ENCODE data around the gene CLASP2. TPM values are rescaled to one million over a fixed set of nuclear protein-coding genes. Genes with fewer than 3 reads are reported as not detected.

Gene CLASP2
- total RNA-seq, 1 donor from 2014 or later: 85.8 TPM

- ATAC-seq (ENCODE audit: low read depth) (no peak), DNase-seq (no peak)
- no peak for TF ChIP-seq CTCF (IDR thresholded peaks at IDR 0.05)
- Mint-ChIP-seq H3K27me3 (no peaks in the 10 kb centered on the region), H3K4me1 (peaks cover 27% of the 10 kb centered on the region), H3K27ac (no peak overlapping the region), H3K9me3 (no peaks in the 10 kb centered on the region), H3K36me3 (ENCODE audit: low read depth) (peaks cover 28% of the 10 kb centered on the region), H3K4me3 (no peak overlapping the region)
- CTCF ChIA-PET: no interaction called here
- intact Hi-C loops (cut with micrococcal nuclease): no loop called here
- POLR2A ChIA-PET: no interaction called here
These were observed 55.0 kb downstream of the CLASP2 start for GRCh38 chr3:33663042-33663441.

- no peaks in the 10 kb centered on the region for H3K27me3 Mint-ChIP-seq
- H3K9me3 Mint-ChIP-seq: no peaks in the 10 kb centered on the region
- H3K36me3 Mint-ChIP-seq (ENCODE audit: low read depth): peaks cover 18% of the 10 kb centered on the region
- CTCF ChIA-PET: interaction anchor here (1.6 kb wide), 1 partner anchor 15 kb away, joined by 4 read pairs; no protein-coding TSS in a partner anchor
- H3K4me1 Mint-ChIP-seq: peaks cover 29% of the 10 kb centered on the region
- ATAC-seq (ENCODE audit: low read depth) (no peak), DNase-seq (no peak)
- intact Hi-C loops (cut with micrococcal nuclease): loop anchor here (2.0 to 5.0 kb wide), 2 partner anchors 19 to 57 kb away; partner anchors contain the start of gene CLASP2
- TF ChIP-seq CTCF (IDR thresholded peaks at IDR 0.05): no peak
- H3K4me3 Mint-ChIP-seq: peak overlapping the region; percentile 74
- H3K27ac Mint-ChIP-seq: no peak overlapping the region
- POLR2A ChIA-PET: no interaction called here
These were observed 58.1 kb downstream of the CLASP2 start for GRCh38 chr3:33659856-33660434.

- Mint-ChIP-seq H3K27me3 (no peaks in the 10 kb centered on the region), H3K9me3 (no peaks in the 10 kb centered on the region), H3K4me1 (peaks cover 28% of the 10 kb centered on the region), H3K4me3 (peak overlapping the region; percentile 74), H3K36me3 (ENCODE audit: low read depth) (peaks cover 15% of the 10 kb centered on the region), H3K27ac (peak overlapping the region; percentile 47)
- TF ChIP-seq CTCF (IDR thresholded peaks at IDR 0.05): no peak
- ChIA-PET CTCF (interaction anchor here (1.6 kb wide), 1 partner anchor 14 kb away, joined by 4 read pairs; no protein-coding TSS in a partner anchor), POLR2A (interaction anchor here (0.5 to 1.1 kb wide), 2 partner anchors 140 to 1298 kb away, joined by 3 to 6 read pairs; partner anchors contain the start of gene PDCD6IP)
- intact Hi-C loops (cut with micrococcal nuclease): loop anchor here (2.0 to 5.0 kb wide), 2 partner anchors 18 to 58 kb away; partner anchors contain the start of gene CLASP2
- DNase-seq (no peak), ATAC-seq (ENCODE audit: low read depth) (peak; percentile 83)
These were observed 58.8 kb downstream of the CLASP2 start for GRCh38 chr3:33658991-33659848.

- TF ChIP-seq CTCF (IDR thresholded peaks at IDR 0.05): no peak
- H3K4me3 Mint-ChIP-seq: peak overlapping the region; percentile 74
- H3K27ac Mint-ChIP-seq: no peak overlapping the region
These were observed 59.4 kb downstream of the CLASP2 start for GRCh38 chr3:33658621-33658990.

GRCh38 chr3:33658039-33658438 lies 60.0 kb downstream of the CLASP2 start:
- peaks cover 14% of the 10 kb centered on the region for H3K36me3 Mint-ChIP-seq (ENCODE audit: low read depth)
- no peaks in the 10 kb centered on the region for H3K27me3 Mint-ChIP-seq
- intact Hi-C loops (cut with micrococcal nuclease): loop anchor here (2.0 to 5.0 kb wide), 2 partner anchors 17 to 59 kb away; partner anchors contain the start of gene CLASP2
- H3K4me1 Mint-ChIP-seq: peaks cover 28% of the 10 kb centered on the region
- no peak overlapping the region for H3K4me3 Mint-ChIP-seq
- no peak for TF ChIP-seq CTCF (IDR thresholded peaks at IDR 0.05)
- H3K27ac Mint-ChIP-seq: no peak overlapping the region
- H3K9me3 Mint-ChIP-seq: no peaks in the 10 kb centered on the region
- POLR2A ChIA-PET: no interaction called here
- ATAC-seq (ENCODE audit: low read depth) (no peak), DNase-seq (no peak)
- CTCF ChIA-PET: no interaction called here

More at GRCh38 chr3:33658621-33658990, 59.4 kb downstream of the CLASP2 start:
- peaks cover 14% of the 10 kb centered on the region for H3K36me3 Mint-ChIP-seq (ENCODE audit: low read depth)
- no peak for ATAC-seq (ENCODE audit: low read depth)
- intact Hi-C loops (cut with micrococcal nuclease): loop anchor here (2.0 to 5.0 kb wide), 2 partner anchors 18 to 59 kb away; partner anchors contain the start of gene CLASP2
- H3K9me3 Mint-ChIP-seq: no peaks in the 10 kb centered on the region
- no peaks in the 10 kb centered on the region for H3K27me3 Mint-ChIP-seq
- POLR2A ChIA-PET: interaction anchor here (0.5 to 1.1 kb wide), 2 partner anchors 140 to 1298 kb away, joined by 3 to 6 read pairs; partner anchors contain the start of gene PDCD6IP
- peaks cover 28% of the 10 kb centered on the region for H3K4me1 Mint-ChIP-seq
- CTCF ChIA-PET: interaction anchor here (1.6 kb wide), 1 partner anchor 14 kb away, joined by 4 read pairs; no protein-coding TSS in a partner anchor
- no peak for DNase-seq

Data from activated B cell treated with CpG ODN at 0.5 μM for 24 hours (primary cell).